Inferior parietal cortex (tissue), 1 donor: ENCODE measurements around the gene DENND2A.
"Not testable (repeated sequence)": the region's sequence is repeated elsewhere in the genome, so short reads cannot be mapped to it uniquely, and the experiment has no call there.

Source experiments
- DNase-seq: peaks from one replicate; pipeline ENCODE4 v3.0.0-alpha.2; 2016; ENCODE audit errors: extremely low spot score

DENND2A gene

DNA sequence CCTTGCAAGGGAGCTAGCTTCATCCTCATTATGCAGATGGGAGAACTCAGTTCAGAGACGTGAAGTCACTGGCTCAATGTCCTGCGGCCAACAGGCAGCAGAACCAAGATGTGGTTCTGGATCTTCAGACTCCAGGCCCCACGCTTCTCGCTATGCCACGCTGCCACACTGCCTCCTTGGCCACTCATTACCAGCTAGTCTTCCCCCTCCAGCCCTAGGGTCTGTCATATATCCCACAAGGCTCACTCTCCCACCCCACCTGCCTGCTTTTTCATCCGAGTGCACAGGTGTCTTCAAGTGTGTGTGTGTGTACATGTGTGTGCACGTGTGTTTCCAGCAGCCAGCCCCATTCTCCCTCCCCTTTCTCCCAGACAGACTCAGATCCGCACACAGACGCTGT lies 53.4 kb downstream of the DENND2A start:
- DNase-seq = no peak

DNA sequence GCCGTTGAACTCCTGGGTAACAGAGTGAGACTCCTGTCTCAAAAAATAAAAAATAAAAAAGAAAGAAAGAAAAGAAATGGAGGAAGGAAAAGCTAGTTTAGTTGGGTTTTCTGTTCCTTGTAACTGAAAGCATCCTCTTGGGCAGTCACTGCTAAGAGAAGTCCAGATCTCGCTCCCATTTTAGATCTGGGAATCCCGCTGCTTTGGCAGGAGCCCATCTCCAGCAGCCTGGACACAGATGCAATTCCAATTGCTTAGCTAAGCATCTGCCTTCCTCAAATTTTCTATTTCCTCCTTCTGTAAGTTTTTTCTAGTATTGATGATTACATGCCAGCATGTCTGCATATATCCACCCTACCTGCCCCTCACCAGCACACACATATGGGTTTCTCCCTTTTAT lies 54.1 kb downstream of the DENND2A start:
- DNase-seq = no peak

DNA sequence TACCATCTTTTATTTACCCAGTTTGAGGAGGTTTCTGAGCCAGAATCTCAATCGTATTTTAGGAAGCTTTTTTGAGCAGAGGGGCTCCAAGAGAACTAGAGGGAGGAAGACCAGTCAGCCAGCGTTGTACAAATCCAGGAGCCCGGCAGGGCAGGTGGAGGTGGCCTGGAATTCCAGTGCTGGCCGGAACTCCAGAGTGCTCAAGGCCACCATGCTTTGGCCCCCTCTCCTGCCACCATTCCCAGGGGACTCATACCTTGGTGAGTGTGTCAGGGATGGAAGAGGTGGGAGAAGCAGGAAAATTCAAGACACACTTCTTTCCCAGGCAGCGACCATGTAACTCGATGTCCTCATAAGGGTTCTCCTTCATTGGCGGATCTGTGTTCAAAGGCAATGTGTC lies 55.3 kb downstream of the DENND2A start:
- DNase-seq = no peak

DNA sequence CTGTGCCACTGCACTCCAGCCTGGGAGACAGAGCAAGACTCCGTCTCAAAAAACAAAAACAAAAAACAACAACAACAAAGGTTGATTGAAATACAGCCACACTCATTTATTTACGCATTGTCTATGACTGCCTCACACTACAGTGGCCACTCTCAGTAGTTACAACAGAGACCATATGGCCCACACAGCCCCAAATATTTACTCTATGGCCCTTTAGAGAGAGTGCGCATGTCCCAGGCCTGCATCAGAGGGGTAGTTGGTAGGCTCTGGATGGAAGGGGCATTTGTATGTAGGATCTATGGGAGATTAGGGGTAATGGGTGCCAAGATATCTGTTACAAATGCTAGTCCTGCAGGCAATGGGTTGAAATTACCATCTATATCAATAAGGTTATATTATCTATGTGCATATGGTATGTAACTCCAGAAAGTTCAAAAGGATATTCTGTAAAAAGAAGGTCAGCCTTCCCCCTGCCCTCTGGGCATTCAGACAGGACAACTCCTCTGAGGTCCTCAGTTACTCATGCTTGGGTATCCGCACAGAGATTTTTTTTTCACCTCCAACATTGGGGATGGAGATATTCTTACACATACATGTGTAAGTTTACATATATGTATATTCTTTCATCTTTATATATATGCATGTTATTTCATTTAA lies 56.3 kb downstream of the DENND2A start:
- DNase-seq = no peak

DNA sequence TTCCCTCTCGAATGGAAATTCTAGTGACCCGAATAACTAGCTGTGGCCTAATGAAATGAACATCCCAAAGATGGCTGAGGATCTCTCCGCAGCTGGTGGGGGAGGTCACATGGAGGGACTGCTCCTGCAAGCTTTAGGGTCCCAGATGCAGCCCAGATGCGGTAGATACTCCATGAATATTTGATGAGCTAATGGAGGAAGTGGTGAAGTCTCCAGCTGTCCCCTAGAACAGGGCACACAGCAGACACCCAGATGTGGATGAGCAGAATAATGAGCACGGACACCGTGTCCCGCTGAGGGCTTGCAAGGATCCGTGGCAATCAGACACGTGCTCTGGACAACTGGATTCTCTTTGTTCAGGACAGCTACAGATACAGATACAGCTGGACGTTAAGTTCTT lies 59.2 kb downstream of the DENND2A start:
- DNase-seq = peak; percentile 8

DNA sequence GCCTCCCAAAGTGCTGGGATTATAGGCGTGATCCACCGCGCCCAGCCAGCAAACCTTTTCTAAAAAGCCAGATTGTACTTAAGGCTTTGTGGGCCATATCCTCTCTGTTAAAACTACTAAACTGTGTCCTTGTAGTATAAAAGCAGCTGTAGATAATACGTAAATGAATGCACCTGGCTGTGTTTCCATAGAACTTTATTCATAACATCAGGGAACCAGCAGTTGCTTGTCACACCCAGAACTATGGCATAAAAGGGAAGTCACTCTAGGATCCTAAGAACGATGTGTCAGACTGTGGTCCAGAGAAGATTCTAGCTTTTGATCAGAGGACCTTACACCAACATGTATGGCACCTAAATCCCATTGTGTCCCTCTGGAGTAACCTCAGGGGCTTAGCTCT lies 63.0 kb downstream of the DENND2A start:
- no peak for DNase-seq

DNA sequence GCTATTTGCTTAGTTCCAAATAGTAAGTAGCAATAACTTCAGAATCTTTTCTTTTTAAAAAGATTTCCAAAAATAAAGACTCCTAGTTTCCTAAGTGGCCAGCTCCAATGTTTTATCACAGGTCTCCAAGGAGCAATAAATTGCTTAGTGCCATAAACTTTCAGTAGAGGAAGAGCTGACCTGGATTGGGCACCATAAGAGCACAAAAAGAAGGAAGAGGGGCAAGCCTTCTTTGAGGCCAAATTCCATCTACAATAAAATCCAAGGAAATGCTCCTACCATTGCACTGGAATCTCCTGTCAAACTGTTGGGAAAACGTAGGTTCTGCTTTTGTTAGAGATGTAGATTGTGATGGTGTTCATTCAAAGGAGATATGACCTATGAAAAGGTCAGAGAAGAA lies 64.0 kb downstream of the DENND2A start:
- DNase-seq = no peak

DNA sequence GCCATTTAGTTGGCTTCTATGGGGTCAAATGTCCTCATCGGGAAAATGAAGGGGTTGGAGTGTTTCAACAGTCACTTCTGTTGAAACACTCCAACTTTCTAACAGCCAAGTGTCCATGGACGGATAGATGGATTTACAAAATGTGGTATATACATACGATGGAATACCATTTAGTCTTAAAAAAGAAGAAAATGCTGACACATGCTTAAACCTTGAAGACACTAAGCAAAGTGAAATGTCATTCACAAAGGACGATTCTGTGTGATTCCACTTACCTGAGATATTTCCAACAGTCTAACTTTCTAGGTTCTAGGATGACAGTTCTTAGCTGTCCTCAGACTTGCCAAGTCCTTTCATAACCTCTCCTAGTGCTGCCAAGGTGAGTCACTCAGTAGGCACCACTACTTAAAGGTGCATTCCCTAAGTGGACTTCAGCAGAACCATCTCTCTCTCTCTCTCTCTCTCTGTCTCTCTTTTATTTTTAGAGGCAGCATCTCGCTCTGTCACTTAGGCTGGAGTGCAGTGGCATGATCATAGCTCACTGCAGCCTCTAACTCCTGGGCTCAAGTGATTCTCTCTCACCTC lies 69.0 kb downstream of the DENND2A start:
- DNase-seq = no peak

DNA sequence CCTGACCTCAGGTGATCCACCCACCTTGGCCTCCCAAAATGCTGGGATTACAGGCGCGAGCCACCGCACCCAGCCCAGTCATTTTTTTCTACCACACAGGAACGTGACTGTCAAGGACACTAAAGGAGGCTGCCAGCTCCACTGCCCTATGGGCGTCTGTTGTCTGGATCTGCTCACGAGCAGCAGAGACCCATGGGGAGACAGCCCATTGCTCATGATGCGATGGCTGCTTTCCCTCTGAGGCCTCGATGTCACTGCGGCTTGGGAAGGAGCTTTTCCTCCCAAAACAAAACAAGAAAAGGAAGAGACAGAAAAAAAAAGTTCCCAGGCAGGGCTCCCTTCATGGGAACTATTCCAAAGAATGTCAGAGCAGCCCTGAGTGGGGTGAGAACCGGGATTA lies 70.5 kb downstream of the DENND2A start:
- no peak for DNase-seq

DNA sequence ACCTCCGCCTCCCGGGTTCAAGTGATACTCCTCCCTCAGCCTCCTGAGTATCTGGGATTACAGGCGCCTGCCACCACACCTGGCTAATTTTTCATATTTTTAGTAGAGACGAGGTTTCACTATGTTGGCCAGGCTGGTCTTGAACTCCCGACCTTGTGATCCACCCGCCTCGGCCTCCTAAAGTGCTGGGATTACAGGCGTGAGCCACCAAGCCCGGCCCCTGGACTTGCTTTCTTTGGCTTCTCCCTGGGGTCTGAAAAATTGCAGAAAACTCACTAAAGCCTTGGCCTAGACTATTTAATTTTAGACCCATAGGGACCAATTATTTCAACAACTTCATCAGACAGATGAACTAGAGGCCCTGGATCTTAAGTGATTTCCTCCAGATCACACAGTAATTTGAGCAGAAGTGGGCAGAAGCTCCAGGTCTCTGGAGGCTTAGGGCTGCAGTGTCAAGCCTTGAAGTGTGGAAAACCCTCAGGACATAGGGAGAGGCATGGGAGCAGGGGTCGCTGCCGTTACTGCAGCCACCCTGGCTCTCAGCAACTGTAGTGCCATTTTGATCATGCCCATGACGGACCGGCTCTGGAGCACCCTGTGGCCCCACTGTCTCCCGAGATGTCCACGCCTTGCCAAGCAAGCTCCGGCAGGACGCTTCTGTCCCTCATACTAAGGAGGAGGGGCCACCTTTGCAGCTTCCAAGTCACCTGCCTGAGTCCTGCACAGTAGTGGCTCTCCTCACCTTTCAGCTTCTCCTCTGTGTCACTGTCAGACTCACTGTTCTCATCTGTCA lies 72.4 kb downstream of the DENND2A start:
- DNase-seq = no peak

DNA sequence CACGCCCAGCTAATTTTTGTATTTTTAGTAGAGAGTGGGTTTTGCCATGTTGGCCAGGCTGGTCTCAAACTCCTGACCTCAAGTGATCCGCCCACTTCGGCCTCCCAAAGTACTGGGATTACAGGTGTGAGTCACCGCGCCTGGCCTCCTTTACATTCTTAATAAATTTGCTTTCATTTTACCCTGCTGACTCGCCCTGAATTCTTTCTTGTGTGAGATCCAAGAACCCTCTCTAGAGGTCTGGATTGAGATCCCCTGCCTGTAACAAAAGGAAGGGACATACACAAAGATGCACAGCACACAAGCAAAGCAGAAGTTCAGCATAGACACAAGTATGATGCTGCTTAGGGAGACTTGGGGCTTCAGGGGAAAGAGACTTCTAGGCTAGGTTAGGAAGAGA lies 74.4 kb downstream of the DENND2A start:
- DNase-seq = not testable (repeated sequence)

DNA sequence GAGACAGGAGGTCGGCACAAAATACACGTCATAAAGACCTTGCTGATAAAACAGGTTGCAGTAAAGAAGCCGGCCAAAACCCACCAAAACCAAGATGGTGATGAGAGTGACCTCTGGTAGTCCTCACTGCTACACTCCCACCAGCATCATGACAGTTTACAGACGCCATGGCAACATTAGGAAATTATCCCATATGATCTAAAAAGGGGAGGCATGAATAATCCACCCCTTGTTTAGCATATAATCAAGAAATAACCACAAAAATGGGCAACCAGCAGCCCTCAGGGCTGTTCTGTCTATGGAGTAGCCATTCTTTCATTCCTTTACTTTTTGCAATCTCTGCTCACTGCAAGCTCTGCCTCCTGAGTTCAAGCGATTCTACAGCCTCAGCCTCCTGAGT lies 74.9 kb downstream of the DENND2A start:
- DNase-seq = not testable (repeated sequence)

DNA sequence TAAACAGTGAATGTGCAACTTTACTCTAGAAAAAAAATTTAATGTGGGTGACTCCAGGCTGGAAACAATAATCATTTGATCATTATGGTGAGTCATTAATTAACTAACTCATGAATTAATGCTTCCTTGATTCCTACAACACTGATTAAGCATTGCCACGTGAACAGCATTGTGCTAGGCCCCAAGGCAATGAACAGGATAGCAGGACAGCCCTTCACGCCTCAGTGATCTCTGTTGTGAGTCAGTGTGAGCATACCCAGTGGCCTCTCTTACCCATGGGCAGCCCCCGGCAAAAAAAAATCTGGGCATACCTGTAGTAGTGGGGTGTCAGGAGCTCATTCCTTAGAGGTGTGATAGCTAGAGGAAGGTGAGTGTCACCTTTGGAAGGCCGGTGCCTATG lies 76.0 kb downstream of the DENND2A start:
- no peak for DNase-seq

DNA sequence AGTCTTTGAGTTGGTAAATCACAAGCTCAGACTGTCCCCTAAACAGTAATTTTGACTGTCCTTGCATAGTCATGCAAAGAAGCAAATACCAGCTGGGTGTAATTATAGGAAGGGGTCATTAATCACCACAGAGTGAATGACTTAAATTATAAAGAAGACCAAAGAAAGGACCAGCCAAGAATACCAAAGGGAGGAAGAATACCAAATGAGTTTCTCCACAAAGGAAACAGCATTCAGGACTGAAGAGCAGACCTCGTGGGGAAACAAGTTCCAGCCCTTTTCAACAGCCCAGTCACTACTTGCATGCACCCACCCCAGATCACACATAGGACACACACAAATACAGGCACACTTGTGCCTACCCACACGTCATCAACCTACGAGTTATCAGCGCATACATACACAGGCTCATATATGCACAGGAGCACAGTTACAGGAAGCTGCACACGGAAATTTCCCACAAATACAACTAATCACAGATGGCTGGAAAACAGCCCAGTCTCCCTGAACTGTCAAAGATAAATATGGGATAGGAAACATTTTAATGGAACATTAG lies 77.6 kb downstream of the DENND2A start:
- DNase-seq = no peak

DNA sequence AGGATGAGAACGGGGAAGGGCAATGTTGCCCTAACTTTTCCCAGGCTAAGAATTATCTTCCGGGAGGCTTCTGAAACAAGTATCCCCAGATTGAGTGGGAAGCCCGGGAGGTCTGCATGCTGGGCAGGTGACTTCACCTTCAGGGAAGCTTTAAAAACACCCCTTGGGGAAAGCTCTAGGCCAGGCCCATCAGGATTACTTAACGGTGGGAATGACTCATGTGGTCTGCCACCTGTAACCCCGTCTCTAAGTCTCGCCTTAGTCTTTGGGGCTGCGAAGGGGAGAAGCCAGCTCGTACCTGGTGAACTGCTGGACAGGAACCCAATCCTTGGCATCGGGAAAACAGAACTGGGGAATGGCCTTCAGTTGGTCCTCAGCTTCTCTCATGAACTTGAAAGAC lies 81.2 kb downstream of the DENND2A start:
- no peak for DNase-seq

DNA sequence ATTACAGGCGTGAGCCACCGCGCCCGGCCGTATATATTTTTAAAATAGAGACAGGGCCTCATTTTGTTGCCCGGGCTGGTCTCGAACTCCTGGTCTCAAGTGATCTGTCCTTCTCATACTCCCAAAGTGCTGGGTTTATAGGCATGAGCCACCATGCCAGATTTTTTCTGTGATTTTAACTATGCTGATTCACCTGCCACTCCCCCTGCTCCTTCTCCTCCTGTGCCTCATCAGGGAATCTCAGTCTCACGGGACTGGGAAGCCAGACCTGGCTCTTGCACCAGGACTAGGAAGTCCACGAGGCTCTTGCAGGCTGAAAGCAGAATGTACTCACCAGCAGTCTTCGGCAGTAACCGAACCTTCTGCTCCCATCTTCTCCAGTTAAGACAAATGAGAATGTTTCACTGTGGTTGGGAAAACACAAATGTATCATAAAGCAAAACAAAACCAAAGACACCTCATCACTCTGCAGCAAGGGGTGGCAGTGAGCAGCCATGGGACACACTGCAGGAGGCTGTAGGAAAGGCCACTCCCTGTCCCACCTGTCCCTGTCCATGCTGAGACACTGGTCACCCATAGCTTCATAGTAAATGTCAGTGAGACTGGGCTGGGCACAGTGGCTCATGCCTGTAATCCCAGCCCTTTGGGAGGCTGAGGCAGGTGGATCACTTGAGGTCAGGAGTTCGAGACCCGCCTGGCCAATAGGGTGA lies 82.6 kb downstream of the DENND2A start:
- DNase-seq = no peak

DNA sequence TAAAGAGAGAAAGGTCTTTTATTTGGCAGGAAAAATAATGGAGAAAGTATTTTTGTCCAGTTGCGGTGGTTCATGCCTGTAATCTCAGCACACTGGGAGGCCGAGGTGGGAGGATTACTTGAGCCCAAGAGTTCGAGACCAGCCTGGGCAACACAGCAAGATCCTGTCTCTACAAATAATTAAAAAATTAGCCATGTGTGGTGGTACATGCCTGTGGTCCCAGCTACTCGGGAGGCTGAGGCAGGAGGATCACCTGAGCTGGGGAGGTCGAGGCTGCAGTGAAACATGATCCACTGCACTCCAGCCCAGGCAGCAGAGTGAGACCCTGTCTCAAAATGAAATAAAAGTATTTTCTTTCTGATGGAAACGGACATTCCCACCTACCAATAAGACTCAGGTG lies 83.5 kb downstream of the DENND2A start:
- no peak for DNase-seq

DNA sequence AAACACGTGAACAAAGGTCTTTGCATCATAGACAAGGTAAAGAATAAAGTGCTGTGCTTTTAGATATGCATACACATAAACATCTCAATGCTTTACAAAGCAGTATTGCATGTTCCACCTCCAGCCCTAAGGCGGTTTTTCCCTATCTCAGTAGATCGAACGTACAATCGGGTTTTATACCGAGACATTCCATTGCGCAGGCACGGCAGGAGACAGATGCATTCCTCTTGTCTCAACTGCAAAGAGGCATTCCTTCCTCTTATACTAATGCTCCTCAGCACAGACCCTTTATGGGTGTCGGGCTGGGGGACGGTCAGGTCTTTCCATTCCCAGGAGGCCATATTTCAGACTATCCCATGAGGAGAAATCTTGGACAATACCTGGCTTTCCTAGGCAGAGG lies 87.4 kb downstream of the DENND2A start:
- DNase-seq = not testable (repeated sequence)

DNA sequence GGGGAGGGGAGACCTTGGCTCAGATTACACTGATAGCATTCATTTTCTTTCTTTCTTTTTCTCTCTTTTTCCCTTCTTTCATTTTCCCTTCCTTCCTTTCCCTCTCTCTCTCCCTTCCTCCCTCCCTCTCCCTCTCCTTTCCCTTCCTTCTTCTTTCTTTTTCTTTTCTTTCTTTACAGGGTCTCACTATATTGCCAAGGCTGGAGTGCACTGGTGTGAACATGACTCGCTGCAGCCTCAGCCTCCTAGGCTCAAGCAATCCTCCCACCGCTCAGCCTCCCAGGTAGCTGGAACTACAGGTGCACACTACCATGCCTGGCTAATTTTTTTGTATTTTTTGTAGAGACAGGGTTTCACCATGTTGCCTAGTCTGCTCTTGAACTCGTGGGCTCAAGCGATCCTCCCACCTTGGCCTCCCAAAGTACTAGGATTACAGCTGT lies 88.4 kb downstream of the DENND2A start:
- no peak for DNase-seq

DNA sequence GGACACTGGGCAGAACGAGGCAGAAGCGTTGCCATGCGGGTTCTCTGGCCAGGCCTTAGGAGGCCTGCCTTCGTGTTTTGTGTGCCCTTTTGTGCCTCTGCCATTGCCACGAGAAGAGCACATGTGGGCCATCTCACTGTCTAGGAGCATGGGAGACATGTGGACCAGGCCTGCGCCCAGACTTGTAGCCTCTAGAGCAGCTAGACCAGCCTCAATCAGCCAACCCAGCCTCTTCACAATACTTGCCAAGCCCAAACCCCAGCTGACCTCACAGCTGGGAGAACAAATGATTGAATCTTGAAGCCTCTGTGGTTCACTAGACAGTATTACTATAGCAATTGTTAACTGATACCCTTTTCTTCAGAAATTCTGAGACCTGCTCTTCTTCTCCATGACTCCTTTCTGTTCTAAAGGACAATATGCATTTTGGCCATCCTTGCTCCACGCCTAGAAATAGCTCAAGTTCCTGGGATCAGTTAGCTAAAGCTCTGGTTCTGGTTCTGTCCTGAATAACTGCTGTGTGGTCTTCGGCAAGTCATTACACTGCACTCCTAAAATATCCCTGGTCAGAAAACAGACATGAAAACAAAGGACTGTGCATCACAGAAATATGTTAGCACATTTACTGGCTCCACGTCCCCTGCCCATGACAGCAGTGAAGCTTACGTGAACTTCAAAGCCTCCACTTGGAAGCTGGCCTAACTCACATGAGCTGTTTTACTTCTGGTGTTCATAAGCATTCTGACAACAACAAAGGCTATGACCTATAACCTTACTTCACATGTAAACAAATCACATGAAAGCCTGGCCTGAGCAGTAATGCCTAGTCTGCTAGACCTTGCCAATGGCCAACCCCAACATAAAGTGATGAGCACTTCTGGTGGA lies 89.0 kb downstream of the DENND2A start:
- no peak for DNase-seq

DNA sequence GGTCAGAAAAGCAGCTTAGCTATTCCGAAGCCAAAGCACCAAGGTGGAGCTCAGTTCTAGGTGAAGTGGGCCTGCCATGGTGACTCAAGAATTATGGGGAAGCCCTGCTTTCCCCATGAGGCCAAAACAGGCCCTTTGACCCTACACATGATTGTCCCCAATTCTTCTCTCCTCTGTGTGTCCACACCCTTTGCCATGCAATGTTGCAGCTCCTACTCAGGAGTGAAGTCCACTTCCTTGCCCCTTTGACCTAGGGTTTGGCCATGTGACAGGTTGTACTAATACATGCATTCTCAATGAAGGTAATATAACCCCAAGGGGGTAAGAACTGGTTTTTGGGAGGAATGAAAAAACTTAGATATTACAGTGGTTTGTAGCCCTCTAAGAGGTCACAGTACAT lies 93.7 kb downstream of the DENND2A start:
- DNase-seq = no peak
